HepG2 (cell line): ENCODE measurements around the gene CXXC5. TPM values are rescaled to one million over a fixed set of nuclear protein-coding genes. Genes with fewer than 3 reads are reported as not detected.

Experiments used
- ATAC-seq: fragments of 200-7000 bp; cut with Tn5 transposase; 3 replicates; pipeline ENCODE4 v1.9.1; 2020; ENCODE audit warnings: mild to moderate bottlenecking, moderate library complexity
- BruUV-seq: library from RNA; stranded (reverse); fragments of 400-500 nt; replicated peaks from 2 replicates; lab custom pipeline; 2021; lab: Mats Ljungman, UMichigan
- CTCF ChIA-PET: fragments of 300-600 bp; formaldehyde crosslinking; extraction: SDS; loops from one replicate; lab custom pipeline; 2021; ENCODE audit warnings: low total read pairs, inconsistent platforms, low intra/inter-chr PET ratio; lab: Yijun Ruan, JAX
- POLR2A ChIA-PET: fragments of 350-600 bp; sonication (Branson Sonifier 250); formaldehyde crosslinking; loops from one replicate; lab custom pipeline; 2020; ENCODE audit warnings: antibody characterized with exemption, inconsistent platforms; lab: Yijun Ruan, JAX
- DNase-seq: peaks from one replicate; pipeline ENCODE4 v3.0.0-alpha.2; 2015; ENCODE audit warnings: low spot score
- FAIRE-seq: peaks from 3 replicates; lab custom pipeline; 2011; peaks lifted over from hg19 to GRCh38; lab: Jason Lieb, UNC
- H2AFZ ChIP-seq: one replicate; pipeline ENCODE4 v1.6.1; 2011; ENCODE audit warnings: low read length, inconsistent platforms
- H3K27ac ChIP-seq: fragments of 300-600 bp; 3 replicates; pipeline ENCODE4 v1.8.0; 2011; ENCODE audit warnings: mixed run types, mild to moderate bottlenecking, mixed read lengths, low read length, inconsistent platforms; ENCODE audit not compliant: insufficient read depth; ENCODE audit errors: extremely low read length
- H3K27me3 ChIP-seq, 2 experiments: fragments of 200-600 bp in 1 of 2; 2 replicates in 1 of 2; 3 replicates in 1 of 2; pipeline versions ENCODE4 v1.6.0 to v1.8.0; 2011; ENCODE audit warnings: low read length in 2 of 2, mild to moderate bottlenecking in 2 of 2, moderate library complexity in 2 of 2, inconsistent platforms in 1 of 2; ENCODE audit not compliant: insufficient read depth in 2 of 2, control insufficient read depth in 1 of 2
- H3K36me3 ChIP-seq, 2 experiments: fragments of 200-600 bp in 1 of 2; replicated peaks in 1 of 2; 2 replicates in 1 of 2; 3 replicates in 1 of 2; pipeline versions ENCODE4 v1.5.1 to v1.8.0; 2011; ENCODE audit warnings: low read length in 2 of 2, inconsistent platforms in 1 of 2; ENCODE audit not compliant: insufficient read depth in 2 of 2, control insufficient read depth in 1 of 2
- H3K4me1 ChIP-seq: 2 replicates; pipeline ENCODE4 v1.5.1; 2012; ENCODE audit warnings: low read length, inconsistent platforms; ENCODE audit not compliant: insufficient read depth
- H3K4me2 ChIP-seq: 2 replicates; pipeline ENCODE4 v1.6.0; 2011; ENCODE audit warnings: low read depth, low read length, inconsistent platforms
- H3K4me3 ChIP-seq, 3 experiments: fragments of 200-600 bp in 1 of 3; sonication (generic), shearing (Covaris generic) in 1 of 3; replicated peaks in 1 of 3; 2 replicates each; pipeline ENCODE4 v1.5.1; 2011 to 2016; ENCODE audit warnings: low read length in 3 of 3, inconsistent platforms in 2 of 3, low read depth in 2 of 3, mild to moderate bottlenecking in 2 of 3, control low read depth in 1 of 3, mixed read lengths in 1 of 3; ENCODE audit not compliant: insufficient read depth in 1 of 3
- H3K79me2 ChIP-seq: one replicate; pipeline ENCODE4 v1.6.1; 2011; ENCODE audit warnings: low read length, inconsistent platforms; ENCODE audit not compliant: insufficient read depth
- H3K9ac ChIP-seq: 2 replicates; pipeline ENCODE4 v1.6.0; 2011; ENCODE audit warnings: mild to moderate bottlenecking, low read depth, low read length, inconsistent platforms; ENCODE audit not compliant: insufficient read depth
- H3K9me3 ChIP-seq: 2 replicates; pipeline ENCODE4 v1.5.1; 2012; ENCODE audit warnings: mild to moderate bottlenecking, low read length
- H4K20me1 ChIP-seq: 2 replicates; pipeline ENCODE4 v1.6.0; 2011; ENCODE audit warnings: inconsistent platforms, mild to moderate bottlenecking, low read length, moderate library complexity; ENCODE audit not compliant: insufficient read depth
- BORCS8-MEF2B ChIP-seq: sonication (generic); formaldehyde crosslinking; IDR thresholded peaks from 2 replicates; pipeline ENCODE4 v1.8.0; 2022; ENCODE audit warnings: mild to moderate bottlenecking, missing genetic modification reagents
- CERS6 ChIP-seq: sonication (generic); formaldehyde crosslinking; IDR thresholded peaks from 2 replicates; pipeline ENCODE4 v1.5.0; 2020; ENCODE audit warnings: missing genetic modification reagents
- EEA1 ChIP-seq: sonication (generic); formaldehyde crosslinking; IDR thresholded peaks from 2 replicates; pipeline ENCODE4 v1.5.1; 2020; ENCODE audit warnings: mild to moderate bottlenecking, missing genetic modification reagents, borderline replicate concordance
- FOXO4 ChIP-seq: sonication (generic); formaldehyde crosslinking; conservative IDR thresholded peaks from 2 replicates; pipeline ENCODE4 v1.8.1; 2023; ENCODE audit warnings: missing genetic modification reagents
- RELA ChIP-seq: sonication (generic); formaldehyde crosslinking; IDR thresholded peaks from 2 replicates; pipeline ENCODE4 v1.4.0; 2020; ENCODE audit warnings: missing genetic modification reagents
- SNAPC2 ChIP-seq: sonication (generic); formaldehyde crosslinking; IDR thresholded peaks from 2 replicates; pipeline ENCODE4 v1.8.1; 2022; ENCODE audit warnings: mild to moderate bottlenecking, missing genetic modification reagents
- WIZ ChIP-seq: sonication (generic); formaldehyde crosslinking; IDR thresholded peaks from 2 replicates; pipeline ENCODE4 v1.5.1; 2020; ENCODE audit warnings: mild to moderate bottlenecking, missing genetic modification reagents
- ZBTB20 ChIP-seq: sonication (generic); formaldehyde crosslinking; IDR thresholded peaks from 2 replicates; pipeline ENCODE4 v1.8.1; 2023; ENCODE audit warnings: missing genetic modification reagents, low read depth, mild to moderate bottlenecking, borderline replicate concordance
- ZNF510 ChIP-seq: sonication (generic); formaldehyde crosslinking; IDR thresholded peaks from 2 replicates; pipeline ENCODE4 v1.4.0; 2020; ENCODE audit warnings: low read depth, mild to moderate bottlenecking, missing genetic modification reagents
- ZNF572 ChIP-seq: sonication (generic); formaldehyde crosslinking; IDR thresholded peaks from 2 replicates; pipeline ENCODE4 v1.5.1; 2020; ENCODE audit warnings: mild to moderate bottlenecking, missing genetic modification reagents
- ZNF788 ChIP-seq: sonication (generic); formaldehyde crosslinking; IDR thresholded peaks from 2 replicates; pipeline ENCODE4 v1.5.0; 2020; ENCODE audit warnings: mild to moderate bottlenecking, missing genetic modification reagents, borderline replicate concordance
- WGBS: methylation state at CpG from one replicate; pipeline ENCODE4 v1.1.6; 2017; ENCODE audit warnings: low lambda C conversion rate; 5-methylcytosine and 5-hydroxymethylcytosine counted together
- in situ Hi-C: cut with HindIII; loops from 2 replicates; pipeline ENCODE4 v1.10.0; 2017; ENCODE audit warnings: low pct_unique_long_range_greater_than_20kb; ENCODE audit not compliant: extremely low pct_ligation_motif_present
- intact Hi-C: fragments of 100-400 bp; cut with micrococcal nuclease; formaldehyde crosslinking; loops from one replicate; pipeline ENCODE4 v1.10.0; 2022; ENCODE audit not compliant: unreplicated experiment
- polyA plus RNA-seq, 8 experiments: library from polyadenylated mRNA; depleted of rRNA in 3 of 8; stranded (reverse) in 7 of 8; unstranded in 1 of 8; fragments of >200 nt; fragmentation: Illumina TruSeq in 4 of 8; extraction: Trizol in 4 of 8; gene quantifications; 2 replicates each; pipeline versions ENCODE4 v1.2.1 to v1.2.3, GENCODE V29; 2011 to 2016; ENCODE audit warnings: low read depth in 4 of 8, missing spikeins in 1 of 8, mixed read lengths in 1 of 8; ENCODE audit not compliant: insufficient read depth in 1 of 8
- total RNA-seq, 5 experiments: library from RNA; depleted of rRNA; stranded (reverse); fragments of >200 nt; fragmentation: Illumina TruSeq; extraction: Trizol; gene quantifications; 2 replicates each; pipeline ENCODE4 v1.2.3, GENCODE V29; 2016; ENCODE audit warnings: low read depth in 1 of 5
- TF ChIP-seq, protein P1 (sequence below): sonication (generic); formaldehyde crosslinking; IDR thresholded peaks from 2 replicates; pipeline ENCODE4 v1.4.0; 2020; ENCODE audit warnings: missing genetic modification reagents

The CXXC5 gene
- total and polyA plus RNA-seq, 2 of the 13 experiments (the other 11 are each of a cell fraction or from before 2014, with no cell fraction given): 32.3 to 33.0 TPM

- ChIA-PET CTCF (no interaction called here), POLR2A (interaction anchor here (0.6 to 6.1 kb wide), 10 partner anchors 12 to 71 kb away, joined by 3 to 62 read pairs (median 7); partner anchors contain the start of gene CXXC5)
- Histone ChIP-seq H3K4me3 (peak overlapping the region; percentile 12 to 72 (median 57)), H3K27me3 (no peaks in the 10 kb centered on the region), H2AFZ (peak overlapping the region; percentile 23), H3K36me3 (no peaks in the 10 kb centered on the region), H3K27ac (peak overlapping the region; percentile 51), H3K79me2 (no peaks in the 10 kb centered on the region), H3K4me2 (peak overlapping the region; percentile 87), H3K4me1 (peaks cover 60% of the 10 kb centered on the region), H3K9me3 (no peaks in the 10 kb centered on the region), H4K20me1 (no peaks in the 10 kb centered on the region), H3K9ac (peak overlapping the region; percentile 45)
- FAIRE-seq (peak; percentile 8), ATAC-seq (no peak), DNase-seq (no peak)
- in situ Hi-C loops (loop anchor here (5.0 kb wide), 1 partner anchor 71 kb away; no protein-coding TSS in a partner anchor), intact Hi-C loops (loop anchor here (5.0 kb wide), 1 partner anchor 39 kb away; no protein-coding TSS in a partner anchor)
- 0 out of 2 replicates have a peak, but pooled peaks have one; percentile 48 for TF ChIP-seq FOXO4 (CRISPR knock-in tag)
- no peak for TF ChIP-seq CERS6 (CRISPR knock-in tag)
- 0 out of 2 replicates have a peak, but pooled peaks have one; percentile 36 for TF ChIP-seq WIZ (CRISPR knock-in tag)
- 0 out of 2 replicates have a peak, but pooled peaks have one; percentile 20 for TF ChIP-seq ZNF788 (CRISPR knock-in tag)
- 0 out of 2 replicates have a peak, but pooled peaks have one; percentile 39 for TF ChIP-seq SNAPC2 (CRISPR knock-in tag)
- TF ChIP-seq RELA (CRISPR knock-in tag): 0 out of 2 replicates have a peak, but pooled peaks have one; percentile 5
- 0 out of 2 replicates have a peak, but pooled peaks have one; percentile 6 for TF ChIP-seq ZNF510 (CRISPR knock-in tag)
- 0 out of 2 replicates have a peak, but pooled peaks have one; percentile 34 for TF ChIP-seq EEA1
- TF ChIP-seq, protein P1, sequence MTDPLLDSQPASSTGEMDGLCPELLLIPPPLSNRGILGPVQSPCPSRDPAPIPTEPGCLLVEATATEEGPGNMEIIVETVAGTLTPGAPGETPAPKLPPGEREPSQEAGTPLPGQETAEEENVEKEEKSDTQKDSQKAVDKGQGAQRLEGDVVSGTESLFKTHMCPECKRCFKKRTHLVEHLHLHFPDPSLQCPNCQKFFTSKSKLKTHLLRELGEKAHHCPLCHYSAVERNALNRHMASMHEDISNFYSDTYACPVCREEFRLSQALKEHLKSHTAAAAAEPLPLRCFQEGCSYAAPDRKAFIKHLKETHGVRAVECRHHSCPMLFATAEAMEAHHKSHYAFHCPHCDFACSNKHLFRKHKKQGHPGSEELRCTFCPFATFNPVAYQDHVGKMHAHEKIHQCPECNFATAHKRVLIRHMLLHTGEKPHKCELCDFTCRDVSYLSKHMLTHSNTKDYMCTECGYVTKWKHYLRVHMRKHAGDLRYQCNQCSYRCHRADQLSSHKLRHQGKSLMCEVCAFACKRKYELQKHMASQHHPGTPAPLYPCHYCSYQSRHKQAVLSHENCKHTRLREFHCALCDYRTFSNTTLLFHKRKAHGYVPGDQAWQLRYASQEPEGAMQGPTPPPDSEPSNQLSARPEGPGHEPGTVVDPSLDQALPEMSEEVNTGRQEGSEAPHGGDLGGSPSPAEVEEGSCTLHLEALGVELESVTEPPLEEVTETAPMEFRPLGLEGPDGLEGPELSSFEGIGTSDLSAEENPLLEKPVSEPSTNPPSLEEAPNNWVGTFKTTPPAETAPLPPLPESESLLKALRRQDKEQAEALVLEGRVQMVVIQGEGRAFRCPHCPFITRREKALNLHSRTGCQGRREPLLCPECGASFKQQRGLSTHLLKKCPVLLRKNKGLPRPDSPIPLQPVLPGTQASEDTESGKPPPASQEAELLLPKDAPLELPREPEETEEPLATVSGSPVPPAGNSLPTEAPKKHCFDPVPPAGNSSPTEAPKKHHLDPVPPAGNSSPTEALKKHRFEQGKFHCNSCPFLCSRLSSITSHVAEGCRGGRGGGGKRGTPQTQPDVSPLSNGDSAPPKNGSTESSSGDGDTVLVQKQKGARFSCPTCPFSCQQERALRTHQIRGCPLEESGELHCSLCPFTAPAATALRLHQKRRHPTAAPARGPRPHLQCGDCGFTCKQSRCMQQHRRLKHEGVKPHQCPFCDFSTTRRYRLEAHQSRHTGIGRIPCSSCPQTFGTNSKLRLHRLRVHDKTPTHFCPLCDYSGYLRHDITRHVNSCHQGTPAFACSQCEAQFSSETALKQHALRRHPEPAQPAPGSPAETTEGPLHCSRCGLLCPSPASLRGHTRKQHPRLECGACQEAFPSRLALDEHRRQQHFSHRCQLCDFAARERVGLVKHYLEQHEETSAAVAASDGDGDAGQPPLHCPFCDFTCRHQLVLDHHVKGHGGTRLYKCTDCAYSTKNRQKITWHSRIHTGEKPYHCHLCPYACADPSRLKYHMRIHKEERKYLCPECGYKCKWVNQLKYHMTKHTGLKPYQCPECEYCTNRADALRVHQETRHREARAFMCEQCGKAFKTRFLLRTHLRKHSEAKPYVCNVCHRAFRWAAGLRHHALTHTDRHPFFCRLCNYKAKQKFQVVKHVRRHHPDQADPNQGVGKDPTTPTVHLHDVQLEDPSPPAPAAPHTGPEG (CRISPR knock-in tag): no peak
- no peak for TF ChIP-seq ZNF572 (CRISPR knock-in tag)
- TF ChIP-seq BORCS8-MEF2B (CRISPR knock-in tag): 0 out of 2 replicates have a peak, but pooled peaks have one; percentile 33
- 0 out of 2 replicates have a peak, but pooled peaks have one; percentile 5 for TF ChIP-seq ZBTB20 (CRISPR knock-in tag)
- WGBS: 0% methylated on average over 4 of the region's 4 CpGs
- no TSS peak for BruUV-seq
These were observed 60.3 kb downstream of the CXXC5 start for GRCh38 chr5:139708434-139708861.
